SK-N-SH (cell line): ENCODE data around the gene BRDT. TPM values are rescaled to one million over a fixed set of nuclear protein-coding genes. Genes with fewer than 3 reads are reported as not detected.

Experiments
- CTCF ChIA-PET: fragments of 300-600, 350-600 bp; formaldehyde crosslinking; extraction: SDS; loops from one replicate; lab custom pipeline; 2021; lab: Yijun Ruan, JAX
- POLR2A ChIA-PET: fragments of 350-600 bp; sonication (Branson Sonifier 250); formaldehyde crosslinking; extraction: SDS; loops from one replicate; lab custom pipeline; 2020; ENCODE audit warnings: antibody characterized with exemption, inconsistent platforms; lab: Yijun Ruan, JAX
- DNase-seq: peaks from one replicate; pipeline ENCODE4 v3.0.0; 2012
- H2AFZ ChIP-seq: fragments of 200-600 bp; sonication (generic); 2 replicates; pipeline ENCODE4 v1.8.1; 2016; ENCODE audit warnings: antibody characterized with exemption, mild to moderate bottlenecking, low read depth
- H3F3A ChIP-seq: fragments of 200-600 bp; sonication (generic); replicated peaks from 2 replicates; pipeline ENCODE3; 2016; ENCODE audit warnings: antibody characterized with exemption, mild to moderate bottlenecking; ENCODE audit not compliant: insufficient read depth
- H3K27ac ChIP-seq, 2 experiments: fragments of 200-500 bp in 1 of 2; fragments of 200-600 bp in 1 of 2; sonication (Bioruptor generic) in 1 of 2; sonication (generic), shearing (Covaris generic) in 1 of 2; 2 replicates each; pipeline versions ENCODE4 v1.5.1 to v1.6.1; 2014 to 2016; ENCODE audit warnings: low read depth in 2 of 2, inconsistent platforms in 1 of 2, low read length in 1 of 2, mild to moderate bottlenecking in 1 of 2, mixed read lengths in 1 of 2
- H3K27me3 ChIP-seq: fragments of 200-600 bp; sonication (generic), shearing (Covaris generic); 2 replicates; pipeline ENCODE4 v1.6.1; 2016; ENCODE audit warnings: mixed run types; ENCODE audit not compliant: insufficient read depth
- H3K36me3 ChIP-seq, 2 experiments: fragments of 200-500 bp in 1 of 2; fragments of 200-600 bp in 1 of 2; sonication (Bioruptor generic) in 1 of 2; sonication (generic) in 1 of 2; replicated peaks in 1 of 2; 2 replicates each; pipeline versions ENCODE3 to v1.5.1; 2014 to 2016; ENCODE audit warnings: low read length in 1 of 2, mild to moderate bottlenecking in 1 of 2; ENCODE audit not compliant: insufficient read depth in 2 of 2, control insufficient read depth in 1 of 2
- H3K4me1 ChIP-seq, 2 experiments: fragments of 200-500 bp in 1 of 2; fragments of 200-600 bp in 1 of 2; sonication (Bioruptor generic) in 1 of 2; sonication (generic), shearing (Covaris generic) in 1 of 2; 2 replicates each; pipeline versions ENCODE4 v1.5.1 to v1.6.1; 2014 to 2016; ENCODE audit warnings: low read depth in 1 of 2, low read length in 1 of 2, mixed run types in 1 of 2; ENCODE audit not compliant: insufficient read depth in 2 of 2, control insufficient read depth in 1 of 2
- H3K4me2 ChIP-seq: fragments of 200-600 bp; sonication (generic), shearing (Covaris generic); 2 replicates; pipeline ENCODE4 v1.6.1; 2017; ENCODE audit warnings: mixed run types
- H3K4me3 ChIP-seq, 2 experiments: fragments of 200-500 bp in 1 of 2; fragments of 200-600 bp in 1 of 2; sonication (Bioruptor generic) in 1 of 2; sonication (generic), shearing (Covaris generic) in 1 of 2; 2 replicates each; pipeline versions ENCODE4 v1.5.1 to v1.8.1; 2014 to 2016; ENCODE audit warnings: low read depth in 2 of 2, inconsistent platforms in 1 of 2, low read length in 1 of 2, mild to moderate bottlenecking in 1 of 2, mixed read lengths in 1 of 2, moderate library complexity in 1 of 2
- H3K79me2 ChIP-seq: fragments of 200-600 bp; sonication (generic); 2 replicates; pipeline ENCODE4 v1.8.1; 2017; ENCODE audit warnings: mild to moderate bottlenecking; ENCODE audit not compliant: insufficient read depth
- H3K9ac ChIP-seq: fragments of 200-600 bp; sonication (generic); 2 replicates; pipeline ENCODE4 v1.6.1; 2017; ENCODE audit warnings: mixed run types
- H3K9me2 ChIP-seq: fragments of 200-600 bp; sonication (generic); 2 replicates; pipeline ENCODE4 v1.6.1; 2017; ENCODE audit warnings: mixed run types
- H3K9me3 ChIP-seq: fragments of 200-600 bp; sonication (generic); 2 replicates; pipeline ENCODE4 v1.6.1; 2017; ENCODE audit warnings: mixed run types, mild to moderate bottlenecking, moderate library complexity
- H4K20me1 ChIP-seq: fragments of 200-600 bp; sonication (generic); 2 replicates; pipeline ENCODE4 v1.6.1; 2017; ENCODE audit warnings: mild to moderate bottlenecking, mixed run types; ENCODE audit not compliant: insufficient read depth
- CHD2 ChIP-seq: fragments of 150-350 bp; IDR thresholded peaks from 2 replicates; pipeline ENCODE4 v1.6.1; 2018; ENCODE audit warnings: low read length; ENCODE audit not compliant: partially characterized antibody
- EP300 ChIP-seq, 2 experiments: IDR thresholded peaks; 2 replicates each; pipeline versions ENCODE4 v1.4.0 to v1.6.1; 2012; ENCODE audit warnings: borderline replicate concordance in 1 of 2, low read depth in 1 of 2, low read length in 1 of 2
- GABPA ChIP-seq: IDR thresholded peaks from 2 replicates; pipeline ENCODE4 v1.4.0; 2012; ENCODE audit warnings: low read depth, mild to moderate bottlenecking
- JUND ChIP-seq: IDR thresholded peaks from 2 replicates; pipeline ENCODE4 v1.4.0; 2012
- POLR2AphosphoS5 ChIP-seq: IDR thresholded peaks from 2 replicates; pipeline ENCODE4 v1.6.1; 2012; ENCODE audit warnings: low read depth, low read length
- RCOR1 ChIP-seq: fragments of 150-350 bp; IDR thresholded peaks from 2 replicates; pipeline ENCODE4 v1.6.1; 2017; ENCODE audit warnings: antibody characterized with exemption, low read length
- RXRA ChIP-seq: IDR thresholded peaks from 2 replicates; pipeline ENCODE4 v1.4.0; 2012; ENCODE audit warnings: low read depth, mild to moderate bottlenecking, borderline replicate concordance
- SIN3A ChIP-seq: IDR thresholded peaks from 2 replicates; pipeline ENCODE4 v1.6.1; 2012; ENCODE audit warnings: low read depth, mild to moderate bottlenecking, low read length, moderate library complexity, borderline replicate concordance
- TEAD4 ChIP-seq: IDR thresholded peaks from 2 replicates; pipeline ENCODE4 v1.4.0; 2012; ENCODE audit warnings: mild to moderate bottlenecking, borderline replicate concordance; ENCODE audit not compliant: insufficient read depth
- YY1 ChIP-seq: IDR thresholded peaks from 2 replicates; pipeline ENCODE4 v1.4.0; 2012; ENCODE audit warnings: low read depth, mild to moderate bottlenecking
- WGBS: methylation state at CpG from one replicate; pipeline ENCODE4 v1.1.6; 2017; ENCODE audit warnings: low lambda C conversion rate; 5-methylcytosine and 5-hydroxymethylcytosine counted together
- polyA plus RNA-seq, 3 experiments: library from polyadenylated mRNA; depleted of rRNA; stranded (reverse); fragments of >200 nt; gene quantifications; 2 replicates each; pipeline ENCODE4 v1.2.3, GENCODE V29; 2012
- TF ChIP-seq, protein P1 (sequence below): fragments of 200-600 bp; sonication (generic); IDR thresholded peaks from 2 replicates; pipeline ENCODE4 v1.6.1; 2017; ENCODE audit warnings: antibody characterized with exemption, mild to moderate bottlenecking, moderate library complexity
- TF ChIP-seq, protein P2 (sequence below): fragments of 150-350 bp; IDR thresholded peaks from 2 replicates; pipeline ENCODE4 v1.6.1; 2017; ENCODE audit warnings: antibody characterized with exemption, low read length, low read depth, borderline replicate concordance
- TF ChIP-seq, protein P3 (sequence below): IDR thresholded peaks from 2 replicates; pipeline ENCODE4 v1.4.0; 2012; ENCODE audit warnings: low read depth
- TF ChIP-seq, protein P4 (sequence below): IDR thresholded peaks from 2 replicates; pipeline ENCODE4 v1.4.0; 2012; ENCODE audit warnings: low read depth, borderline replicate concordance
- TF ChIP-seq, protein P5 (sequence below): IDR thresholded peaks from 2 replicates; pipeline ENCODE4 v1.6.1; 2012; ENCODE audit warnings: mild to moderate bottlenecking, low read depth, low read length, moderate library complexity

BRDT gene
- polyA plus RNA-seq, 1 of the 3 experiments (the other 2 are of a cell fraction) = not detected

DNA sequence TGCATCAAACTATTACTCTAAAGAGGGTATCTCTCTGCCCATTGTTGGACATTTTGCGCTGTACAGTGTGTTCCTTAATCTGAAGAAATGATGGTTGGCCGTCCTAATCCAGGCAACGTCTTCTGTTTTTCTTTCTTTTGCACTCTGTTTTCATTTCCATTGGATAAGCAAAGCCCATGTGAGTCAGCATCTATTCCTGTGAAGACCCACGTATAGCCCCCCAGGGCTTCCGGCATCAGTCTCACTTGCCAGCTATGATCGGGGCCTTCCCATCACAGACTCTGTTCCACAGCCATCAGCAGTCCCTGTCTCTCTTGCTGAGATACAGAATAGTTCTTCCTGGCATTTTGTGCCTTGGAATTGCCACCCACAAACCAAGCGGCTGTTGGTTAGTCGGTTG, 29.2 kb upstream of the BRDT start:
- Histone ChIP-seq H2AFZ (no peak overlapping the region), H3K27me3 (peaks cover 6% of the 10 kb centered on the region; the same call in 1 of the 2 replicates), H3K79me2 (no peaks in the 10 kb centered on the region), H3K9me2 (no peaks in the 10 kb centered on the region), H3K4me1 (no peaks in the 10 kb centered on the region), H3K36me3 (no peaks in the 10 kb centered on the region), H3K9me3 (no peaks in the 10 kb centered on the region), H3K4me2 (no peak overlapping the region), H4K20me1 (no peaks in the 10 kb centered on the region), H3K4me3 (no peak overlapping the region), H3K27ac (no peak overlapping the region), H3K9ac (no peak overlapping the region), H3F3A (no peaks in the 10 kb centered on the region)
- TF ChIP-seq, protein P1, sequence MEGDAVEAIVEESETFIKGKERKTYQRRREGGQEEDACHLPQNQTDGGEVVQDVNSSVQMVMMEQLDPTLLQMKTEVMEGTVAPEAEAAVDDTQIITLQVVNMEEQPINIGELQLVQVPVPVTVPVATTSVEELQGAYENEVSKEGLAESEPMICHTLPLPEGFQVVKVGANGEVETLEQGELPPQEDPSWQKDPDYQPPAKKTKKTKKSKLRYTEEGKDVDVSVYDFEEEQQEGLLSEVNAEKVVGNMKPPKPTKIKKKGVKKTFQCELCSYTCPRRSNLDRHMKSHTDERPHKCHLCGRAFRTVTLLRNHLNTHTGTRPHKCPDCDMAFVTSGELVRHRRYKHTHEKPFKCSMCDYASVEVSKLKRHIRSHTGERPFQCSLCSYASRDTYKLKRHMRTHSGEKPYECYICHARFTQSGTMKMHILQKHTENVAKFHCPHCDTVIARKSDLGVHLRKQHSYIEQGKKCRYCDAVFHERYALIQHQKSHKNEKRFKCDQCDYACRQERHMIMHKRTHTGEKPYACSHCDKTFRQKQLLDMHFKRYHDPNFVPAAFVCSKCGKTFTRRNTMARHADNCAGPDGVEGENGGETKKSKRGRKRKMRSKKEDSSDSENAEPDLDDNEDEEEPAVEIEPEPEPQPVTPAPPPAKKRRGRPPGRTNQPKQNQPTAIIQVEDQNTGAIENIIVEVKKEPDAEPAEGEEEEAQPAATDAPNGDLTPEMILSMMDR = no peak
- no peak for TF ChIP-seq JUND
- CTCF ChIA-PET = no interaction called here
- WGBS = 27% methylated on average over 7 of the region's 8 CpGs
- POLR2A ChIA-PET = no interaction called here
- no peak for DNase-seq

DNA sequence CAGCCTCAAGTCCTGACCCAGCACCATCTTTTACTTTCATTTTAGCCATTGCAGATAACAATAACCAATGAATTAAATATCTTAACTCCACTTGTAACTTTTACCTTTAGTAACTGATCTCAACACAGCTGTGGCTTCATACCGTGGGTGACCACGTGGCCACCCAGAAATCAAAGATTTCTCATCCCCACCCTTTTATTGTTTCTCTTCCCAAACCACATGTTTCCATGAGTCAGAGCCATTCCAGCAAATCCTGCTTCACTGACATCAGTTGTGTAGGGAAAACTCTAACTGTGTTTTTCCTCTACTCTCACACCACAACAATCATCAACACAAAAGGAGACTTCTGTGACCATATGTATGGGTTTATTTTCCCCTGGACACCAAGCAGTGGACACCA, 25.1 kb upstream of the BRDT start:
- ChIA-PET CTCF (interaction anchor here (1.1 to 1.2 kb wide), 2 partner anchors 411 to 641 kb away, joined by 3 read pairs; no protein-coding TSS in a partner anchor), POLR2A (no interaction called here)
- no peaks in the 10 kb centered on the region for H3K9me2 ChIP-seq
- H4K20me1 ChIP-seq = no peaks in the 10 kb centered on the region
- no peak overlapping the region for H3K4me3 ChIP-seq
- H2AFZ ChIP-seq = no peak overlapping the region
- no peaks in the 10 kb centered on the region for H3K36me3 ChIP-seq
- H3K4me2 ChIP-seq = no peak overlapping the region
- 37% methylated on average over 2 of the region's 2 CpGs for WGBS
- H3F3A ChIP-seq = no peaks in the 10 kb centered on the region
- H3K4me1 ChIP-seq = no peaks in the 10 kb centered on the region
- no peaks in the 10 kb centered on the region for H3K9me3 ChIP-seq
- no peak for DNase-seq
- no peaks in the 10 kb centered on the region; the same call in 1 of the 2 replicates for H3K27me3 ChIP-seq
- no peak overlapping the region for H3K9ac ChIP-seq
- H3K79me2 ChIP-seq = no peaks in the 10 kb centered on the region
- no peak overlapping the region for H3K27ac ChIP-seq
- TF ChIP-seq YY1 = no peak
- TF ChIP-seq CHD2 = no peak
- TF ChIP-seq JUND = no peak
- TF ChIP-seq POLR2AphosphoS5 = no peak
- TF ChIP-seq, protein P2, sequence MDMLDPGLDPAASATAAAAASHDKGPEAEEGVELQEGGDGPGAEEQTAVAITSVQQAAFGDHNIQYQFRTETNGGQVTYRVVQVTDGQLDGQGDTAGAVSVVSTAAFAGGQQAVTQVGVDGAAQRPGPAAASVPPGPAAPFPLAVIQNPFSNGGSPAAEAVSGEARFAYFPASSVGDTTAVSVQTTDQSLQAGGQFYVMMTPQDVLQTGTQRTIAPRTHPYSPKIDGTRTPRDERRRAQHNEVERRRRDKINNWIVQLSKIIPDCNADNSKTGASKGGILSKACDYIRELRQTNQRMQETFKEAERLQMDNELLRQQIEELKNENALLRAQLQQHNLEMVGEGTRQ = no peak
- TF ChIP-seq SIN3A = no peak
- TF ChIP-seq, protein P3, sequence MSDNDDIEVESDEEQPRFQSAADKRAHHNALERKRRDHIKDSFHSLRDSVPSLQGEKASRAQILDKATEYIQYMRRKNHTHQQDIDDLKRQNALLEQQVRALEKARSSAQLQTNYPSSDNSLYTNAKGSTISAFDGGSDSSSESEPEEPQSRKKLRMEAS = no peak
- TF ChIP-seq, protein P1 = no peak
- no peak for TF ChIP-seq GABPA
- no peak for TF ChIP-seq RCOR1
- no peak for TF ChIP-seq TEAD4
- TF ChIP-seq, protein P4, sequence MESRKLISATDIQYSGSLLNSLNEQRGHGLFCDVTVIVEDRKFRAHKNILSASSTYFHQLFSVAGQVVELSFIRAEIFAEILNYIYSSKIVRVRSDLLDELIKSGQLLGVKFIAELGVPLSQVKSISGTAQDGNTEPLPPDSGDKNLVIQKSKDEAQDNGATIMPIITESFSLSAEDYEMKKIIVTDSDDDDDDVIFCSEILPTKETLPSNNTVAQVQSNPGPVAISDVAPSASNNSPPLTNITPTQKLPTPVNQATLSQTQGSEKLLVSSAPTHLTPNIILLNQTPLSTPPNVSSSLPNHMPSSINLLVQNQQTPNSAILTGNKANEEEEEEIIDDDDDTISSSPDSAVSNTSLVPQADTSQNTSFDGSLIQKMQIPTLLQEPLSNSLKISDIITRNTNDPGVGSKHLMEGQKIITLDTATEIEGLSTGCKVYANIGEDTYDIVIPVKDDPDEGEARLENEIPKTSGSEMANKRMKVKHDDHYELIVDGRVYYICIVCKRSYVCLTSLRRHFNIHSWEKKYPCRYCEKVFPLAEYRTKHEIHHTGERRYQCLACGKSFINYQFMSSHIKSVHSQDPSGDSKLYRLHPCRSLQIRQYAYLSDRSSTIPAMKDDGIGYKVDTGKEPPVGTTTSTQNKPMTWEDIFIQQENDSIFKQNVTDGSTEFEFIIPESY = no peak
- no peak for TF ChIP-seq EP300 (IDR thresholded peaks at IDR 0.05; ENCODE audit: borderline replicate concordance in 1 of 2, low read depth in 1 of 2, low read length in 1 of 2)
- TF ChIP-seq, protein P5, sequence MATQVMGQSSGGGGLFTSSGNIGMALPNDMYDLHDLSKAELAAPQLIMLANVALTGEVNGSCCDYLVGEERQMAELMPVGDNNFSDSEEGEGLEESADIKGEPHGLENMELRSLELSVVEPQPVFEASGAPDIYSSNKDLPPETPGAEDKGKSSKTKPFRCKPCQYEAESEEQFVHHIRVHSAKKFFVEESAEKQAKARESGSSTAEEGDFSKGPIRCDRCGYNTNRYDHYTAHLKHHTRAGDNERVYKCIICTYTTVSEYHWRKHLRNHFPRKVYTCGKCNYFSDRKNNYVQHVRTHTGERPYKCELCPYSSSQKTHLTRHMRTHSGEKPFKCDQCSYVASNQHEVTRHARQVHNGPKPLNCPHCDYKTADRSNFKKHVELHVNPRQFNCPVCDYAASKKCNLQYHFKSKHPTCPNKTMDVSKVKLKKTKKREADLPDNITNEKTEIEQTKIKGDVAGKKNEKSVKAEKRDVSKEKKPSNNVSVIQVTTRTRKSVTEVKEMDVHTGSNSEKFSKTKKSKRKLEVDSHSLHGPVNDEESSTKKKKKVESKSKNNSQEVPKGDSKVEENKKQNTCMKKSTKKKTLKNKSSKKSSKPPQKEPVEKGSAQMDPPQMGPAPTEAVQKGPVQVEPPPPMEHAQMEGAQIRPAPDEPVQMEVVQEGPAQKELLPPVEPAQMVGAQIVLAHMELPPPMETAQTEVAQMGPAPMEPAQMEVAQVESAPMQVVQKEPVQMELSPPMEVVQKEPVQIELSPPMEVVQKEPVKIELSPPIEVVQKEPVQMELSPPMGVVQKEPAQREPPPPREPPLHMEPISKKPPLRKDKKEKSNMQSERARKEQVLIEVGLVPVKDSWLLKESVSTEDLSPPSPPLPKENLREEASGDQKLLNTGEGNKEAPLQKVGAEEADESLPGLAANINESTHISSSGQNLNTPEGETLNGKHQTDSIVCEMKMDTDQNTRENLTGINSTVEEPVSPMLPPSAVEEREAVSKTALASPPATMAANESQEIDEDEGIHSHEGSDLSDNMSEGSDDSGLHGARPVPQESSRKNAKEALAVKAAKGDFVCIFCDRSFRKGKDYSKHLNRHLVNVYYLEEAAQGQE = no peak
- TF ChIP-seq RXRA = no peak
